ENCODE measurements around the gene IFTAP. TPM values are rescaled to one million over a fixed set of nuclear protein-coding genes. Genes with fewer than 3 reads are reported as not detected.
"Not testable (repeated sequence)": the region's sequence is repeated elsewhere in the genome, so short reads cannot be mapped to it uniquely, and the experiment has no call there.

Gene IFTAP
- polyA plus RNA-seq, 1 of the 3 experiments (the other 2 are of a cell fraction) = 21.8 TPM

DNA sequence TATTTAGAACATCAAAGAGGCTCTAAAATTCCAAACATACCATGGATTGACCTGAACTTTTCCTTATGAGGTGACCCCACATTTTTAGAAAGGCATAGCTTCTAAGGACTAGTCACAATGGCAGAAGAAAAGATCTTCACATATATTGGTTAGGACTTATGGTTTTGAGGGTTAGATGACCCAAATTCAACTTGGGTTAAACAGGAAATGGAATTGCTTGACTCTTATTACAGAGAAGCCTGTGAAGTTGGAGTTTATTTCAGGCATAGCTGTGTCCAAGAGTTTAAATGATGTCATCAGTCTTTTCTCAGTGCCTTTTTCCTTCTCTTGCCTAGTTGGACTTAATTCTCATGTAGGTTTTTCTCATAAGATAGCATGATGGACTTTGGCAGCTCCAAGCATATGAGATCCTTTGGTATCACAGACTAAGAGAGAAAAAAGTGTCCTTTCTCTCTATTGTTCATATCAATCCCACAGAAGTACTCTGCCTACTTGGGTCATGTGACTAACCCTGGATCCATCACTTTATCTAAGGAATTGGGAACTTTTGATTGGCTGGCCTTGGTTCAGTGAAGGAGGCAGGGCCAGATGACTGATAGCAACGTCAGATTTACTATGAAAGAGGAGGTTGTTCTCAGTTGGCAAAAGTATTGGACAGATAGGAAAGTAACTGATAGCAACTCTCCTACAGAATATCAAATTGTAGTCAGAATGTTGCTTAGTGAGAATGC is 43.8 kb upstream of the IFTAP start (continued):
- no peak for TF ChIP-seq ELF1 (IDR thresholded peaks at IDR 0.05)
- TF ChIP-seq RFX5 (IDR thresholded peaks at IDR 0.05; ENCODE audit: low read length) = no peak
- TF ChIP-seq RCOR1 (IDR thresholded peaks at IDR 0.05; ENCODE audit: low read length) = no peak
- TF ChIP-seq, protein P1, sequence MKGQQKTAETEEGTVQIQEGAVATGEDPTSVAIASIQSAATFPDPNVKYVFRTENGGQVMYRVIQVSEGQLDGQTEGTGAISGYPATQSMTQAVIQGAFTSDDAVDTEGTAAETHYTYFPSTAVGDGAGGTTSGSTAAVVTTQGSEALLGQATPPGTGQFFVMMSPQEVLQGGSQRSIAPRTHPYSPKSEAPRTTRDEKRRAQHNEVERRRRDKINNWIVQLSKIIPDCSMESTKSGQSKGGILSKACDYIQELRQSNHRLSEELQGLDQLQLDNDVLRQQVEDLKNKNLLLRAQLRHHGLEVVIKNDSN (IDR thresholded peaks at IDR 0.05; ENCODE audit: borderline replicate concordance, low read depth) = no peak
- no peak for TF ChIP-seq JUND (IDR thresholded peaks at IDR 0.05)
- no peak for TF ChIP-seq MXI1 (IDR thresholded peaks at IDR 0.05; ENCODE audit: low read depth, low read length)
- no peak for TF ChIP-seq FOSL2 (IDR thresholded peaks at IDR 0.05; ENCODE audit: borderline replicate concordance, low read depth)
- no peak for TF ChIP-seq SIN3A (IDR thresholded peaks at IDR 0.05; ENCODE audit: borderline replicate concordance, low read depth, low read length)

DNA sequence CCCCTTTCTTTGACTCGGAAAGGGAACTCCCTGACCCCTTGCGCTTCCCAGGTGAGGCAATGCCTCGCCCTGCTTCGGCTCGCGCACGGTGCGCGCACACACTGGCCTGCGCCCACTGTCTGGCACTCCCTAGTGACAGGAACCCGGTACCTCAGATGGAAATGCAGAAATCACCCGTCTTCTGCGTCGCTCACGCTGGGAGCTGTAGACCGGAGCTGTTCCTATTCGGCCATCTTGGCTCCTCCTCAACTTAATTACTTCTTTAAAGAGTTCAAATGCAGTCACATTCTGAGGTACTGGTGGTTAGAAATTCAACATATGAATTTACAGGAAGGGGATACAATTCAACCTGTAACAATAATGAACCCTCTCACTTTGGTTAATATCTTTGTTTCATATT is 36.9 kb upstream of the IFTAP start:
- H4K20me1 ChIP-seq (ENCODE audit: insufficient read depth); H3K4me1 ChIP-seq (ENCODE audit: control insufficient read depth in 1 of 2, insufficient read depth in 2 of 2, low read depth in 1 of 2, low read length in 1 of 2); H3K9me2 ChIP-seq; H3K27ac ChIP-seq (ENCODE audit: low read depth in 2 of 2, low read length in 1 of 2); H3K9ac ChIP-seq; DNase-seq; CTCF ChIA-PET; H3K9me3 ChIP-seq; H3K27me3 ChIP-seq (ENCODE audit: insufficient read depth); POLR2A ChIA-PET; H2AFZ ChIP-seq (ENCODE audit: low read depth); H3K79me2 ChIP-seq (ENCODE audit: insufficient read depth); H3F3A ChIP-seq (replicated peaks; ENCODE audit: insufficient read depth); H3K4me3 ChIP-seq (ENCODE audit: low read depth in 2 of 2, low read length in 1 of 2); H3K4me2 ChIP-seq; H3K36me3 ChIP-seq (replicated peaks in 1 of 2; ENCODE audit: control insufficient read depth in 1 of 2, insufficient read depth in 2 of 2, low read length in 1 of 2): not testable (repeated sequence)
- WGBS (ENCODE audit: low lambda C conversion rate) = 81% methylated on average over 7 of the region's 17 CpGs

DNA sequence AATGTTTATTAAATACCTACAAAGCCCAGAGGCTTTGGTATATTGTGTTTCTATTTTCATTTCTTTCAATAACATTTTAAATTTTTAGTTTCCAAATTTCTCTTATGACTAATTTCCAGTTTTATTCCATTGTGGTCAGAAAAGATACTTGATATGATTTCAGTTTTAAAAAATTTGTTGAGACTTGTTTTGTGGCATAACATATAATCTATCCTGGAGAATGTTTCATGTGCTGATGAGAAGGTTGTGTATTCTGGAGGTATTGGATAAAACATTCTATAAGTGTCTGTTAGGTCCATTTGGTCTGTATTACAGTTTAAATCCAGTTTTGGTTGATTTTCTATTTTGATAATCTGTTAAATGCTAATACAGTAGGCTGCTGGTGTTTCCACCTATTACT is 36.3 kb upstream of the IFTAP start:
- no peak overlapping the region for H3K9ac ChIP-seq
- no peaks in the 10 kb centered on the region for H3K27me3 ChIP-seq (ENCODE audit: insufficient read depth)
- H3K9me3 ChIP-seq = no peaks in the 10 kb centered on the region
- no peaks in the 10 kb centered on the region for H4K20me1 ChIP-seq (ENCODE audit: insufficient read depth)
- H3K27ac ChIP-seq (ENCODE audit: low read depth in 2 of 2, low read length in 1 of 2) = no peak overlapping the region
- no peaks in the 10 kb centered on the region for H3K36me3 ChIP-seq (replicated peaks in 1 of 2; ENCODE audit: control insufficient read depth in 1 of 2, insufficient read depth in 2 of 2, low read length in 1 of 2)
- H3F3A ChIP-seq (replicated peaks; ENCODE audit: insufficient read depth) = no peaks in the 10 kb centered on the region
- POLR2A ChIA-PET = no interaction called here
- no peak overlapping the region for H3K4me3 ChIP-seq (ENCODE audit: low read depth in 2 of 2, low read length in 1 of 2)
- H3K9me2 ChIP-seq = no peaks in the 10 kb centered on the region
- TF ChIP-seq YY1 (IDR thresholded peaks at IDR 0.05; ENCODE audit: low read depth) (no peak), JUND (IDR thresholded peaks at IDR 0.05) (no peak), TCF12 (IDR thresholded peaks at IDR 0.05) (no peak), FOXJ3 (CRISPR knock-in tag; IDR thresholded peaks at IDR 0.05) (no peak)
- TF ChIP-seq, protein P2, sequence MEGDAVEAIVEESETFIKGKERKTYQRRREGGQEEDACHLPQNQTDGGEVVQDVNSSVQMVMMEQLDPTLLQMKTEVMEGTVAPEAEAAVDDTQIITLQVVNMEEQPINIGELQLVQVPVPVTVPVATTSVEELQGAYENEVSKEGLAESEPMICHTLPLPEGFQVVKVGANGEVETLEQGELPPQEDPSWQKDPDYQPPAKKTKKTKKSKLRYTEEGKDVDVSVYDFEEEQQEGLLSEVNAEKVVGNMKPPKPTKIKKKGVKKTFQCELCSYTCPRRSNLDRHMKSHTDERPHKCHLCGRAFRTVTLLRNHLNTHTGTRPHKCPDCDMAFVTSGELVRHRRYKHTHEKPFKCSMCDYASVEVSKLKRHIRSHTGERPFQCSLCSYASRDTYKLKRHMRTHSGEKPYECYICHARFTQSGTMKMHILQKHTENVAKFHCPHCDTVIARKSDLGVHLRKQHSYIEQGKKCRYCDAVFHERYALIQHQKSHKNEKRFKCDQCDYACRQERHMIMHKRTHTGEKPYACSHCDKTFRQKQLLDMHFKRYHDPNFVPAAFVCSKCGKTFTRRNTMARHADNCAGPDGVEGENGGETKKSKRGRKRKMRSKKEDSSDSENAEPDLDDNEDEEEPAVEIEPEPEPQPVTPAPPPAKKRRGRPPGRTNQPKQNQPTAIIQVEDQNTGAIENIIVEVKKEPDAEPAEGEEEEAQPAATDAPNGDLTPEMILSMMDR (IDR thresholded peaks at IDR 0.05) = no peak
- H2AFZ ChIP-seq (ENCODE audit: low read depth) = no peak overlapping the region
- no peak overlapping the region for H3K4me2 ChIP-seq
- no peaks in the 10 kb centered on the region for H3K79me2 ChIP-seq (ENCODE audit: insufficient read depth)
- no peak for DNase-seq
- H3K4me1 ChIP-seq (ENCODE audit: control insufficient read depth in 1 of 2, insufficient read depth in 2 of 2, low read depth in 1 of 2, low read length in 1 of 2) = no peaks in the 10 kb centered on the region
- CTCF ChIA-PET = no interaction called here

Data from SK-N-SH (cell line).